Suprapubic skin (tissue), 4 donors: ENCODE data around the gene FAAP20.

Experiments
- CTCF ChIP-seq, 2 donors: fragments of 200-600 bp in 1 of 2; fragments of 450-650 bp in 1 of 2; sonication (generic) in 1 of 2; IDR thresholded peaks; one replicate each; pipeline ENCODE4 v1.5.1; 2016 to 2019; ENCODE audit warnings: antibody characterized with exemption in 2 of 2, mild to moderate bottlenecking in 1 of 2, moderate library complexity in 1 of 2
- EP300 ChIP-seq: sonication (generic); formaldehyde crosslinking; IDR thresholded peaks from one replicate; pipeline ENCODE4 v1.6.1; 2017; ENCODE audit warnings: antibody characterized with exemption
- POLR2A ChIP-seq, 2 donors: fragments of 450-650 bp; IDR thresholded peaks; one replicate each; pipeline ENCODE4 v1.6.1; 2017; ENCODE audit warnings: antibody characterized with exemption in 2 of 2, mild to moderate bottlenecking in 2 of 2, moderate library complexity in 2 of 2
- POLR2AphosphoS5 ChIP-seq, 3 donors: sonication (generic); formaldehyde crosslinking; IDR thresholded peaks; one replicate each; pipeline ENCODE4 v1.6.1; 2017; ENCODE audit warnings: antibody characterized with exemption in 3 of 3

GRCh38 chr1:2165646-2166045 lies 28.9 kb downstream of the FAAP20 start:
- no peak for TF ChIP-seq CTCF (IDR thresholded peaks at IDR 0.05)
- TF ChIP-seq POLR2A (IDR thresholded peaks at IDR 0.05): no peak
- TF ChIP-seq EP300: no peak
- no peak for TF ChIP-seq POLR2AphosphoS5 (IDR thresholded peaks at IDR 0.05)
